ENCODE results near the gene CTR9. TPM values are rescaled to one million over a fixed set of nuclear protein-coding genes. Genes with fewer than 3 reads are reported as not detected.

CTR9 gene
- total and polyA plus RNA-seq, 2 of the 13 experiments (the other 11 are each of a cell fraction or from before 2014, with no cell fraction given): 6.6 to 22.1 TPM

DNA sequence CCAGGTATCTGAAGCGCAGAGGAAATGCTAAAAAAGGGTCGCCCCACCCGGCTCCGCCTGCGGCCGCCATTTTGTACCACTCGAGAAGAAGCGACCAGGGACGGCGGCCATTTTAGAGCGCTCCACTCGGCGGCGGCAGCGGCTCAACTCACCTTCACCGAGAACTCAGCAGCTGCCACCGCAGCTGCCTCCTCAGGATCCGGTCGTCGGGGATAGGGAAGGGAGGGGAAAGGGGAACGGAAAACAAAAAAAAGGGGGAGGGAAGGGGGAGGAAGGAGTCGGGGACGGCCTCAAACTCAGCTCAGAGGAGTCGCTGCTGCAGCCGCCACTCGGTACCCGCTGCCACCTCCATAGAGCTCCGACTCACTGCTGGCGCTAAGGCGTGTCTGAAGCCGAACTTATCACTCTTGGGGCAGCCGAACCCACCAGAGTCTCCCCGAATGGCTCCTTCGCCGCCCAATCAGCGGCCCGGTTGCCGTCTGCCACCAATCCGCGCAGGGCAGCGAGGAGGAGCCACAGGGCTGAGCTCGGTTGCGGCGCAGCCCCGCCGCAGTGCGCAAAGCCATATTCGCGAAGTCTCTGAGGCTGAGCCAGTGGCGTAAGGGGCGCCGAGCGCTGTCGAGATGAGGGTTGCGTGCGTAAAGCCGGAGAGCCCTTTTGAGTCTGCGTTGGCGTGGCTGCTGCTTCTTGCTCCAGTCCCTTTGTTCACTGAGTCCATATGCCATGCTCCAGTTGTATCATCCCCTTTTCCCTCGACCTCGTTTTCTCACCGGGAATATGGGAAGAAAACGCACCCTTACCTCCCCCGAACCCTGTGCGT is 57.7 kb downstream of the CTR9 start, which contains the start of gene EIF4G2:
TSS of gene EIF4G2 (minus strand) at position 374 of the 820 bp plus-strand sequence.
- peaks cover 44% of the 10 kb centered on the region for H3K79me2 ChIP-seq (ENCODE audit: insufficient read depth, low read length)
- CTCF ChIA-PET (ENCODE audit: low intra/inter-chr PET ratio, low total read pairs): no interaction called here
- peaks cover 40% of the 10 kb centered on the region for H3K4me1 ChIP-seq (ENCODE audit: insufficient read depth, low read length)
- no peak within 1 kb of the TSS for H2AFZ ChIP-seq (ENCODE audit: low read length)
- 2% methylated on average over 25 of the region's 65 CpGs for WGBS (ENCODE audit: low lambda C conversion rate)
- H3K4me3 ChIP-seq (replicated peaks in 1 of 3; ENCODE audit: insufficient read depth in 1 of 3, low read depth in 2 of 3, low read length in 3 of 3): peak within 1 kb of the TSS; percentile 88 to 99 (median 96)
- peak within 1 kb of the TSS; percentile 96 for H3K27ac ChIP-seq (ENCODE audit: extremely low read length, insufficient read depth, low read length)
- ATAC-seq (peak; percentile 97), FAIRE-seq (peak; percentile 67), DNase-seq (ENCODE audit: low spot score) (peak; percentile 95)
- intact Hi-C loops (cut with micrococcal nuclease; ENCODE audit: unreplicated experiment) (loop anchor here (2.0 to 5.0 kb wide), 3 partner anchors 50 to 521 kb away; partner anchors contain the start of gene ZBED5), in situ Hi-C loops (cut with HindIII; ENCODE audit: extremely low pct_ligation_motif_present, low pct_unique_long_range_greater_than_20kb) (loop anchor here (5.0 kb wide), 1 partner anchor 49 kb away; the partner anchor contains the start of gene ZBED5)
- BruUV-seq (replicated peaks): no TSS peak
- H4K20me1 ChIP-seq (ENCODE audit: insufficient read depth, low read length): peaks cover 3% of the 10 kb centered on the region; the same call in 1 of the 2 replicates
- H3K27me3 ChIP-seq (ENCODE audit: control insufficient read depth in 1 of 2, insufficient read depth in 2 of 2, low read length in 2 of 2): no peaks in the 10 kb centered on the region; a peak in 1 of 5 replicates
- no peaks in the 10 kb centered on the region for H3K9me3 ChIP-seq (ENCODE audit: low read length)
- H3K36me3 ChIP-seq (replicated peaks in 1 of 2; ENCODE audit: control insufficient read depth in 1 of 2, insufficient read depth in 2 of 2, low read length in 2 of 2): peaks cover 6 to 33% of the 10 kb centered on the region in 2 experiments
- H3K9ac ChIP-seq (ENCODE audit: insufficient read depth, low read depth, low read length): peak within 1 kb of the TSS; percentile 99
- POLR2A ChIA-PET: interaction anchor here (0.7 to 4.5 kb wide), 48 partner anchors 8 to 1844 kb away, joined by 3 to 130 read pairs (median 5); partner anchors contain the start of genes CTR9, RNF141, TMEM9B and USP47
- peak within 1 kb of the TSS; percentile 93 for H3K4me2 ChIP-seq (ENCODE audit: low read depth, low read length)
- TF ChIP-seq ZNF746 (CRISPR knock-in tag; IDR thresholded peaks at IDR 0.05) (peak; percentile 45; the same call in 1 of the 2 replicates), ZBTB7A (CRISPR knock-in tag; IDR thresholded peaks at IDR 0.05) (peak; percentile 42; the same call in 1 of the 2 replicates), ZNF839 (CRISPR knock-in tag; IDR thresholded peaks at IDR 0.05; ENCODE audit: borderline replicate concordance) (peak; percentile 62; the same call in 1 of the 2 replicates), NFRKB (IDR thresholded peaks at IDR 0.05) (peak; percentile 88), CCAR2 (optimal IDR thresholded peaks at IDR 0.05; ENCODE audit: low read depth, low read length) (no peak), KAT2B (IDR thresholded peaks at IDR 0.05; ENCODE audit: borderline replicate concordance, low read depth, low read length) (no peak), ZFP1 (CRISPR knock-in tag; IDR thresholded peaks at IDR 0.05) (0 out of 2 replicates have a peak, but pooled peaks have one; percentile 44), PHF20 (CRISPR knock-in tag; IDR thresholded peaks at IDR 0.05) (peak; percentile 66), ZNF557 (CRISPR knock-in tag; IDR thresholded peaks at IDR 0.05) (0 out of 2 replicates have a peak, but pooled peaks have one; percentile 29), NCOA1 (CRISPR knock-in tag; IDR thresholded peaks at IDR 0.05) (no peak; the same call in 1 of the 2 replicates), ARNT2 (CRISPR knock-in tag; IDR thresholded peaks at IDR 0.05; ENCODE audit: low read depth) (peak; percentile 45; the same call in 1 of the 2 replicates), ZFP90 (CRISPR knock-in tag; IDR thresholded peaks at IDR 0.05; ENCODE audit: borderline replicate concordance) (peak; percentile 64; the same call in 1 of the 2 replicates), ZNF569 (CRISPR knock-in tag; IDR thresholded peaks at IDR 0.05; ENCODE audit: borderline replicate concordance) (0 out of 2 replicates have a peak, but pooled peaks have one; percentile 10), SOX13 (IDR thresholded peaks at IDR 0.05) (no peak), SOX13 (CRISPR knock-in tag; conservative IDR thresholded peaks at IDR 0.05 in 1 of 2, IDR thresholded peaks at IDR 0.05 in 1 of 2) (peak in 1 of 2 experiments; percentile 31; a peak in 1 of 4 replicates), POLR2A (IDR thresholded peaks at IDR 0.05; ENCODE audit: insufficient read depth in 1 of 2, low read depth in 2 of 2, low read length in 2 of 2) (peak; percentile 100)
- TF ChIP-seq, protein P1, sequence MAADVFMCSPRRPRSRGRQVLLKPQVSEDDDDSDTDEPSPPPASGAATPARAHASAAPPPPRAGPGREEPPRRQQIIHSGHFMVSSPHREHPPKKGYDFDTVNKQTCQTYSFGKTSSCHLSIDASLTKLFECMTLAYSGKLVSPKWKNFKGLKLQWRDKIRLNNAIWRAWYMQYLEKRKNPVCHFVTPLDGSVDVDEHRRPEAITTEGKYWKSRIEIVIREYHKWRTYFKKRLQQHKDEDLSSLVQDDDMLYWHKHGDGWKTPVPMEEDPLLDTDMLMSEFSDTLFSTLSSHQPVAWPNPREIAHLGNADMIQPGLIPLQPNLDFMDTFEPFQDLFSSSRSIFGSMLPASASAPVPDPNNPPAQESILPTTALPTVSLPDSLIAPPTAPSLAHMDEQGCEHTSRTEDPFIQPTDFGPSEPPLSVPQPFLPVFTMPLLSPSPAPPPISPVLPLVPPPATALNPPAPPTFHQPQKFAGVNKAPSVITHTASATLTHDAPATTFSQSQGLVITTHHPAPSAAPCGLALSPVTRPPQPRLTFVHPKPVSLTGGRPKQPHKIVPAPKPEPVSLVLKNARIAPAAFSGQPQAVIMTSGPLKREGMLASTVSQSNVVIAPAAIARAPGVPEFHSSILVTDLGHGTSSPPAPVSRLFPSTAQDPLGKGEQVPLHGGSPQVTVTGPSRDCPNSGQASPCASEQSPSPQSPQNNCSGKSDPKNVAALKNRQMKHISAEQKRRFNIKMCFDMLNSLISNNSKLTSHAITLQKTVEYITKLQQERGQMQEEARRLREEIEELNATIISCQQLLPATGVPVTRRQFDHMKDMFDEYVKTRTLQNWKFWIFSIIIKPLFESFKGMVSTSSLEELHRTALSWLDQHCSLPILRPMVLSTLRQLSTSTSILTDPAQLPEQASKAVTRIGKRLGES (CRISPR knock-in tag; IDR thresholded peaks at IDR 0.05; ENCODE audit: borderline replicate concordance): 0 out of 2 replicates have a peak, but pooled peaks have one; percentile 45
- TF ChIP-seq, protein P2, sequence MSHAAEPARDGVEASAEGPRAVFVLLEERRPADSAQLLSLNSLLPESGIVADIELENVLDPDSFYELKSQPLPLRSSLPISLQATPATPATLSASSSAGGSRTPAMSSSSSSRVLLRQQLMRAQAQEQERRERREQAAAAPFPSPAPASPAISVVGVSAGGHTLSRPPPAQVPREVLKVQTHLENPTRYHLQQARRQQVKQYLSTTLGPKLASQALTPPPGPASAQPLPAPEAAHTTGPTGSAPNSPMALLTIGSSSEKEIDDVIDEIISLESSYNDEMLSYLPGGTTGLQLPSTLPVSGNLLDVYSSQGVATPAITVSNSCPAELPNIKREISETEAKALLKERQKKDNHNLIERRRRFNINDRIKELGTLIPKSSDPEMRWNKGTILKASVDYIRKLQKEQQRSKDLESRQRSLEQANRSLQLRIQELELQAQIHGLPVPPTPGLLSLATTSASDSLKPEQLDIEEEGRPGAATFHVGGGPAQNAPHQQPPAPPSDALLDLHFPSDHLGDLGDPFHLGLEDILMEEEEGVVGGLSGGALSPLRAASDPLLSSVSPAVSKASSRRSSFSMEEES (CRISPR knock-in tag; IDR thresholded peaks at IDR 0.05): peak; percentile 66
- TF ChIP-seq, protein P3, sequence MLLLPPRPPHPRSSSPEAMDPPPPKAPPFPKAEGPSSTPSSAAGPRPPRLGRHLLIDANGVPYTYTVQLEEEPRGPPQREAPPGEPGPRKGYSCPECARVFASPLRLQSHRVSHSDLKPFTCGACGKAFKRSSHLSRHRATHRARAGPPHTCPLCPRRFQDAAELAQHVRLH (CRISPR knock-in tag; IDR thresholded peaks at IDR 0.05; ENCODE audit: borderline replicate concordance, low read depth): peak; percentile 61; the same call in 1 of the 2 replicates

Measured in HepG2 (cell line).